ENCODE results near the gene GIMAP2. TPM values are rescaled to one million over a fixed set of nuclear protein-coding genes. Genes with fewer than 3 reads are reported as not detected.

The GIMAP2 gene
- polyA plus RNA-seq, 3 donors, result 45.6 to 63.8 (median 47.0) TPM

- H3K9me3 Mint-ChIP-seq, result peaks cover 3 to 18% (median 16%) of the 10 kb centered on the region in 7 donors
- peaks cover 59% of the 10 kb centered on the region for H3K4me1 Mint-ChIP-seq
- H3K9me3 ChIP-seq (replicated peaks in 1 of 2; ENCODE audit: control insufficient read depth in 1 of 2, insufficient read depth in 1 of 2, low read length in 2 of 2), result no peaks in the 10 kb centered on the region
- 0% methylated on average over 2 of the region's 4 CpGs for WGBS (ENCODE audit: insufficient coverage)
- DNase-seq, result no peak
- intact Hi-C loops (cut with micrococcal nuclease), result no loop called here
- H3K4me2 ChIP-seq (replicated peaks; ENCODE audit: extremely low read depth, low read length, poor library complexity, severe bottlenecking), result peak overlapping the region; percentile 86
- peak overlapping the region; percentile 84 to 100 (median 98) for H3K4me3 ChIP-seq (replicated peaks in 1 of 3; ENCODE audit: low read depth in 2 of 3, low read length in 3 of 3)
- TF ChIP-seq CTCF (IDR thresholded peaks at IDR 0.05), result no peak
- H3K9ac ChIP-seq (ENCODE audit: insufficient read depth, low read length, poor library complexity, severe bottlenecking), result peak overlapping the region; percentile 74
- H3K4me1 ChIP-seq (ENCODE audit: control insufficient read depth in 1 of 2, insufficient read depth in 2 of 2, low read length in 2 of 2), result peaks cover 45 to 53% of the 10 kb centered on the region in 2 donors
- peaks cover 36% of the 10 kb centered on the region for H4K20me1 ChIP-seq (ENCODE audit: insufficient read depth, low read length)
- H2AFZ ChIP-seq (ENCODE audit: insufficient read depth, low read depth, low read length, poor library complexity, severe bottlenecking), result no peak overlapping the region
- peaks cover 63% of the 10 kb centered on the region for H3K79me2 ChIP-seq (ENCODE audit: insufficient read depth, low read length)
- peaks cover 36 to 41% of the 10 kb centered on the region in 2 donors for H3K36me3 Mint-ChIP-seq
- H3K27me3 ChIP-seq (ENCODE audit: control insufficient read depth in 2 of 2, insufficient read depth in 2 of 2, low read length in 2 of 2), result no peaks in the 10 kb centered on the region
- peak overlapping the region; percentile 76 to 95 (median 88) for H3K27ac Mint-ChIP-seq
- peaks cover 0 to 3% (median 0%) of the 10 kb centered on the region in 3 donors for H3K27me3 Mint-ChIP-seq (ENCODE audit: low read depth in 3 of 3)
- peaks cover 29 to 34% of the 10 kb centered on the region in 2 donors for H3K36me3 ChIP-seq (replicated peaks in 1 of 2; ENCODE audit: control insufficient read depth in 1 of 2, insufficient read depth in 2 of 2, low read length in 2 of 2)
- H3K27ac ChIP-seq (ENCODE audit: low read depth in 1 of 2, low read length in 2 of 2), result peak overlapping the region; percentile 57 to 87
- peak overlapping the region; percentile 95 to 99 for H3K4me3 Mint-ChIP-seq
Observed at GRCh38 chr7:150716939-150717338, 31.4 kb downstream of the GIMAP2 start.

GRCh38 chr7:150717814-150718420 is 32.4 kb downstream of the GIMAP2 start:
- Histone ChIP-seq H3K79me2 (ENCODE audit: insufficient read depth, low read length) (peaks cover 71% of the 10 kb centered on the region), H4K20me1 (ENCODE audit: insufficient read depth, low read length) (peaks cover 46% of the 10 kb centered on the region), H3K9me3 (replicated peaks in 1 of 2; ENCODE audit: control insufficient read depth in 1 of 2, insufficient read depth in 1 of 2, low read length in 2 of 2) (no peaks in the 10 kb centered on the region), H3K36me3 (replicated peaks in 1 of 2; ENCODE audit: control insufficient read depth in 1 of 2, insufficient read depth in 2 of 2, low read length in 2 of 2) (peaks cover 38 to 44% of the 10 kb centered on the region in 2 donors), H3K4me3 (replicated peaks in 1 of 3; ENCODE audit: low read depth in 2 of 3, low read length in 3 of 3) (peak overlapping the region; percentile 84 to 100 (median 98)), H3K9ac (ENCODE audit: insufficient read depth, low read length, poor library complexity, severe bottlenecking) (peak overlapping the region; percentile 74), H3K27ac (ENCODE audit: low read depth in 1 of 2, low read length in 2 of 2) (peak overlapping the region; percentile 22 to 87), H2AFZ (ENCODE audit: insufficient read depth, low read depth, low read length, poor library complexity, severe bottlenecking) (no peak overlapping the region), H3K27me3 (ENCODE audit: control insufficient read depth in 2 of 2, insufficient read depth in 2 of 2, low read length in 2 of 2) (no peaks in the 10 kb centered on the region), H3K4me2 (replicated peaks; ENCODE audit: extremely low read depth, low read length, poor library complexity, severe bottlenecking) (peak overlapping the region; percentile 86), H3K4me1 (ENCODE audit: control insufficient read depth in 1 of 2, insufficient read depth in 2 of 2, low read length in 2 of 2) (peaks cover 55 to 62% of the 10 kb centered on the region in 2 donors)
- H3K27me3 Mint-ChIP-seq (ENCODE audit: low read depth in 3 of 3), result peaks cover 0 to 3% (median 0%) of the 10 kb centered on the region in 3 donors
- H3K36me3 Mint-ChIP-seq, result peaks cover 46 to 49% of the 10 kb centered on the region in 2 donors
- DNase-seq, result peak in 2 of 3 donors; percentile 60 to 70
- 20% methylated on average over 2 of the region's 4 CpGs for WGBS (ENCODE audit: insufficient coverage)
- no peak for TF ChIP-seq CTCF (IDR thresholded peaks at IDR 0.05)
- intact Hi-C loops (cut with micrococcal nuclease), result no loop called here
- H3K4me3 Mint-ChIP-seq, result peak overlapping the region; percentile 95 to 99
- H3K4me1 Mint-ChIP-seq, result peaks cover 69% of the 10 kb centered on the region
- H3K9me3 Mint-ChIP-seq, result peaks cover 3 to 13% (median 10%) of the 10 kb centered on the region in 7 donors
- peak overlapping the region; percentile 75 to 90 (median 81) for H3K27ac Mint-ChIP-seq

All from CD14-positive monocyte (primary cell).